SH-SY5Y (cell line): Measurements from ENCODE around the gene KIF1B.

Experiments
- GATA2 ChIP-seq: IDR thresholded peaks from 2 replicates; pipeline ENCODE4 v1.6.1; 2011; ENCODE audit warnings: mild to moderate bottlenecking, low read depth, low read length
- GATA3 ChIP-seq: IDR thresholded peaks from 2 replicates; pipeline ENCODE4 v1.6.1; 2011; ENCODE audit warnings: low read depth, mild to moderate bottlenecking, low read length, moderate library complexity

- TF ChIP-seq GATA3 = no peak
- no peak for TF ChIP-seq GATA2
Observed at GRCh38 chr1:10171995-10172669, 38.2 kb upstream of the KIF1B start.
